Ammon's horn (tissue), 1 donor: ENCODE results near the gene FMO2.

Experiments used
- DNase-seq: peaks from one replicate; pipeline ENCODE4 v3.0.0-alpha.2; 2016; ENCODE audit warnings: low spot score

The FMO2 gene

GRCh38 chr1:171257607-171258076, 72.5 kb downstream of the FMO2 start:
- no peak for DNase-seq

- DNase-seq: no peak
Observed at GRCh38 chr1:171258429-171258828, 73.3 kb downstream of the FMO2 start.

GRCh38 chr1:171258943-171259342, 73.8 kb downstream of the FMO2 start:
- no peak for DNase-seq
